Measurements from ENCODE around the gene PIK3R3.
A peak's percentile ranks its signal among the peaks of the same experiment; 100 is the strongest.

- no peak for TF ChIP-seq CTCF (IDR thresholded peaks at IDR 0.05)
- peak in 1 of 2 donors; percentile 40 for TF ChIP-seq POLR2A (IDR thresholded peaks at IDR 0.05)
Observed at GRCh38 chr1:46181343-46182260, 49.2 kb upstream of the PIK3R3 start.
